Aorta (tissue), 5 donors: ENCODE data around the gene PAFAH1B2. TPM values are rescaled to one million over a fixed set of nuclear protein-coding genes. Genes with fewer than 3 reads are reported as not detected.

Experiments used
- ATAC-seq: fragments of 200-7000 bp; cut with Tn5 transposase; one replicate; pipeline ENCODE4 v1.9.1; 2022; ENCODE audit warnings: moderate library complexity; ENCODE audit not compliant: low FRiP score
- DNase-seq, 2 donors: peaks; one replicate each; pipeline ENCODE4 v3.0.0-alpha.2; 2020
- H3K27ac ChIP-seq, 2 donors: one replicate each; pipeline ENCODE4 v1.5.1; 2013; ENCODE audit warnings: low read length in 2 of 2, mild to moderate bottlenecking in 2 of 2, moderate library complexity in 2 of 2, control low read depth in 1 of 2, inconsistent platforms in 1 of 2, low read depth in 1 of 2
- H3K27me3 ChIP-seq, 2 donors: one replicate each; pipeline ENCODE4 v1.6.1; 2013; ENCODE audit warnings: control low read depth in 1 of 2, low read length in 1 of 2, mild to moderate bottlenecking in 1 of 2, moderate library complexity in 1 of 2; ENCODE audit not compliant: insufficient read depth in 2 of 2, control insufficient read depth in 1 of 2
- H3K36me3 ChIP-seq, 2 donors: one replicate each; pipeline ENCODE4 v1.6.1; 2013; ENCODE audit warnings: control low read depth in 1 of 2, low read length in 1 of 2, mild to moderate bottlenecking in 1 of 2; ENCODE audit not compliant: insufficient read depth in 2 of 2, control insufficient read depth in 1 of 2
- H3K4me1 ChIP-seq, 2 donors: one replicate each; pipeline ENCODE4 v1.6.1; 2013; ENCODE audit warnings: low read length in 2 of 2, control low read depth in 1 of 2, mild to moderate bottlenecking in 1 of 2, moderate library complexity in 1 of 2; ENCODE audit not compliant: insufficient read depth in 2 of 2, control insufficient read depth in 1 of 2
- H3K4me3 ChIP-seq, 2 donors: one replicate each; pipeline ENCODE4 v1.5.1; 2013; ENCODE audit warnings: low read length in 2 of 2, control low read depth in 1 of 2, mild to moderate bottlenecking in 1 of 2
- H3K9me3 ChIP-seq: one replicate; pipeline ENCODE4 v1.6.1; 2013; ENCODE audit warnings: mild to moderate bottlenecking, low read length; ENCODE audit not compliant: control insufficient read depth
- WGBS, 2 donors: extraction: QIAGEN DNeasy Blood & Tissue Kit; methylation state at CpG; one replicate each; pipeline ENCODE4 v1.1.7; 2013; 5-methylcytosine and 5-hydroxymethylcytosine counted together
- intact Hi-C, 2 donors: fragments of 100-400 bp; cut with DNase I; formaldehyde crosslinking; loops; one replicate each; pipeline versions ENCODE4 v1.14.2 to v1.15.0; 2022
- polyA plus RNA-seq, 2 donors: library from polyadenylated mRNA; stranded (reverse); fragments of 200-250 nt; gene quantifications; one replicate each; pipeline ENCODE4 v1.2.3, GENCODE V29; 2013
- total RNA-seq, 2 donors: library from RNA; stranded (reverse); fragmentation: NEBNext Ultra II Directional; extraction: Animal tissue kit (Norgen Biotek cat#: 25700); gene quantifications; one replicate each; pipeline ENCODE4 v1.2.1, GENCODE V29; 2021
- donor health status: healthy with polysubstance abuse.
- donor health status: Bipolar disorder and iron deficiency.
- donor health status: DM: no; HTN: no; CAD: no.
- donor health status: DM: no; HTN: no; CAD: no.
- donor health status: DM: yes; HTN: yes; CAD: no.

Gene PAFAH1B2
- total and polyA plus RNA-seq, 4 donors: 18.2 to 73.5 (median 45.2) TPM

GRCh38 chr11:117199053-117199915 lies 55.2 kb downstream of the PAFAH1B2 start, which contains the start of gene TAGLN:
Gene TAGLN (plus strand): TSS chr11:117199370. CDS start chr11:117203014, 3,644 bp downstream.
- intact Hi-C loops: loop anchor here (1.0 to 2.0 kb wide), 2 partner anchors 20 to 22 kb away; no protein-coding TSS in a partner anchor
- Histone ChIP-seq H3K4me1 (no peaks in the 10 kb centered on the region), H3K27ac (peak within 1 kb of the TSS; percentile 94 to 99), H3K4me3 (peak within 1 kb of the TSS; percentile 46 to 98), H3K36me3 (peaks cover 0 to 14% of the 10 kb centered on the region in 2 donors), H3K9me3 (no peaks in the 10 kb centered on the region), H3K27me3 (no peaks in the 10 kb centered on the region)
- 2 to 4% methylated on average over 34 of the region's 34 CpGs for WGBS, 2 donors
- DNase-seq (peak; percentile 95 to 97), ATAC-seq (peak; percentile 86)

DNA sequence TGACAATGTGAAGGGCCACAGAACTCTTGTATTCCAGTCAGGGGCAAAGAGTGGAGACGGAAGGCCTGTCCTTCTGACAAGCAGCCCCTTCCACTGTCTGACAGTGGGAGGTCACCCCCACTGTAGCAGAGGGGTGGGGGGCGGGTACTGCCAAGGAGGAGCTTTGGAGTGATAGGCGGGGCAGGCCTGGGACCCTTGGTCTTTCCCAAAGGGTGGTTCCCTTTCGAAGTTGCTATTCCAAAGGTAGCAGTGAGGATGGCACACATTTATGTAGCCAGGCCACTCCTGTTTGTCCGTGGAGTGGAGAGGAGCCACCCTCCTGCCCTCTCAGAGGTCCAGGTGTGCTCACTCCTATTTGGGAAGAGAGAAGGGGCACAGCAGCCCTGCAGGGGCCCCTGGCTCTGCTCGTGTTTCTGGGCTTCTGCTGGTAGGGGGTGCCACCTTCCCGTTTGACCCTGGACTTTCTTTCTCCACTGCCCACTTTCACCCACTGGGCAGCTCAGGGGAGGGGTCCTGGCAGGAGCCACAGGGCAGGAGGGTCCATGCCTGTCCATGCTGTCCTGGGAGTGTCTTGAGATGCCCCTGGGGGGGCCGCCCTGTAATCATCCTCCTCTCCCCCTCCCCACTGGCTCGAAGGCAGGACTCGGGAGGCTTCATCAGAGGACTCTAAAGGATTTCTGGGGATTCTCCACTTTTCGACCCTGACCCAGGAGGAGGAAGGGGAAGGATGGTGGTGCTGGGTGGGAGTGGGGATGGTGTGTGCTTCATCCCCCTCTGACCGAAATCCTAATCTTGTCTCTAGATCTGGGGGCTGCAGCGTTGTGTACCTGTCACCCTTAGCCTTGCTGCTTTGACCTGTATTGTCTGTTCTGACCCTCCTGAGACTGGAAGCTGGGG lies 56.1 kb downstream of the PAFAH1B2 start:
- ATAC-seq (no peak), DNase-seq (no peak)
- Histone ChIP-seq H3K27me3 (no peaks in the 10 kb centered on the region), H3K4me1 (no peaks in the 10 kb centered on the region), H3K4me3 (peak overlapping the region; percentile 38 to 98), H3K27ac (peak overlapping the region; percentile 62 to 94), H3K36me3 (peaks cover 0 to 20% of the 10 kb centered on the region in 2 donors), H3K9me3 (no peaks in the 10 kb centered on the region)
- 6 to 9% methylated on average over 12 to 13 of the region's 13 CpGs for WGBS, 2 donors
- intact Hi-C loops: loop anchor here (1.0 to 2.0 kb wide), 2 partner anchors 19 to 21 kb away; no protein-coding TSS in a partner anchor

- ATAC-seq (no peak), DNase-seq (no peak)
- 7 to 8% methylated on average over 12 of the region's 12 CpGs for WGBS, 2 donors
- H3K4me3 ChIP-seq: peak overlapping the region; percentile 38 to 98
- no peaks in the 10 kb centered on the region for H3K27me3 ChIP-seq
- H3K9me3 ChIP-seq: no peaks in the 10 kb centered on the region
- no peaks in the 10 kb centered on the region for H3K4me1 ChIP-seq
- peak overlapping the region; percentile 62 to 94 for H3K27ac ChIP-seq
- intact Hi-C loops: no loop called here
- peaks cover 0 to 21% of the 10 kb centered on the region in 2 donors for H3K36me3 ChIP-seq
These were observed 56.9 kb downstream of the PAFAH1B2 start for GRCh38 chr11:117200813-117201657.

- Histone ChIP-seq H3K27me3 (no peaks in the 10 kb centered on the region), H3K27ac (peak overlapping the region; percentile 62 to 94), H3K4me1 (no peaks in the 10 kb centered on the region), H3K4me3 (peak overlapping the region; percentile 38 to 98), H3K36me3 (peaks cover 0 to 21% of the 10 kb centered on the region in 2 donors), H3K9me3 (no peaks in the 10 kb centered on the region)
- DNase-seq (peak in 1 of 2 donors; percentile 59), ATAC-seq (no peak)
- WGBS, 2 donors: 1 to 6% methylated on average over 13 to 14 of the region's 14 CpGs
- intact Hi-C loops: no loop called here
These were observed 57.7 kb downstream of the PAFAH1B2 start for GRCh38 chr11:117201658-117202305.

GRCh38 chr11:117202386-117203068 lies 58.4 kb downstream of the PAFAH1B2 start:
- no peaks in the 10 kb centered on the region for H3K4me1 ChIP-seq
- no peaks in the 10 kb centered on the region for H3K27me3 ChIP-seq
- H3K36me3 ChIP-seq: peaks cover 0 to 21% of the 10 kb centered on the region in 2 donors
- ATAC-seq (no peak), DNase-seq (no peak)
- H3K27ac ChIP-seq: peak overlapping the region; percentile 62 to 94
- H3K4me3 ChIP-seq: peak overlapping the region; percentile 38 to 98
- intact Hi-C loops: no loop called here
- 2 to 8% methylated on average over 7 of the region's 7 CpGs for WGBS, 2 donors
- no peaks in the 10 kb centered on the region for H3K9me3 ChIP-seq

- Histone ChIP-seq H3K27ac (peak overlapping the region; percentile 20 to 62), H3K4me3 (peak overlapping the region; percentile 38 to 98), H3K36me3 (peaks cover 0 to 21% of the 10 kb centered on the region in 2 donors), H3K4me1 (no peaks in the 10 kb centered on the region), H3K9me3 (no peaks in the 10 kb centered on the region), H3K27me3 (no peaks in the 10 kb centered on the region)
- WGBS, 2 donors: 11 to 16% methylated on average over 8 to 10 of the region's 10 CpGs
- intact Hi-C loops: no loop called here
- DNase-seq (peak in 1 of 2 donors; percentile 50), ATAC-seq (no peak)
These were observed 59.0 kb downstream of the PAFAH1B2 start for GRCh38 chr11:117203069-117203407.

- no peaks in the 10 kb centered on the region for H3K9me3 ChIP-seq
- peaks cover 0 to 21% of the 10 kb centered on the region in 2 donors for H3K36me3 ChIP-seq
- no peaks in the 10 kb centered on the region for H3K27me3 ChIP-seq
- no peak for ATAC-seq
- H3K27ac ChIP-seq: peak overlapping the region; percentile 31 to 62
- intact Hi-C loops: loop anchor here in 1 of 2 donors (5.0 kb wide), 1 partner anchor 72 kb away; no protein-coding TSS in a partner anchor
- DNase-seq: peak in 1 of 2 donors; percentile 56
- peak overlapping the region; percentile 23 to 98 for H3K4me3 ChIP-seq
- no peaks in the 10 kb centered on the region for H3K4me1 ChIP-seq
- 12 to 17% methylated on average over 16 to 17 of the region's 17 CpGs for WGBS, 2 donors
These were observed 60.4 kb downstream of the PAFAH1B2 start for GRCh38 chr11:117204283-117205080.
